WTC11 (cell line): Measurements from ENCODE around the gene TEX44.

Experiments used
- JUN ChIP-seq: sonication (generic); formaldehyde crosslinking; IDR thresholded peaks from 2 replicates; pipeline ENCODE4 v1.8.0; 2023; ENCODE audit warnings: mild to moderate bottlenecking, missing genetic modification reagents
- TF ChIP-seq, protein P1 (sequence below): sonication (generic); formaldehyde crosslinking; IDR thresholded peaks from 2 replicates; pipeline ENCODE4 v1.8.1; 2022; ENCODE audit warnings: mild to moderate bottlenecking, moderate library complexity, missing genetic modification reagents

DNA sequence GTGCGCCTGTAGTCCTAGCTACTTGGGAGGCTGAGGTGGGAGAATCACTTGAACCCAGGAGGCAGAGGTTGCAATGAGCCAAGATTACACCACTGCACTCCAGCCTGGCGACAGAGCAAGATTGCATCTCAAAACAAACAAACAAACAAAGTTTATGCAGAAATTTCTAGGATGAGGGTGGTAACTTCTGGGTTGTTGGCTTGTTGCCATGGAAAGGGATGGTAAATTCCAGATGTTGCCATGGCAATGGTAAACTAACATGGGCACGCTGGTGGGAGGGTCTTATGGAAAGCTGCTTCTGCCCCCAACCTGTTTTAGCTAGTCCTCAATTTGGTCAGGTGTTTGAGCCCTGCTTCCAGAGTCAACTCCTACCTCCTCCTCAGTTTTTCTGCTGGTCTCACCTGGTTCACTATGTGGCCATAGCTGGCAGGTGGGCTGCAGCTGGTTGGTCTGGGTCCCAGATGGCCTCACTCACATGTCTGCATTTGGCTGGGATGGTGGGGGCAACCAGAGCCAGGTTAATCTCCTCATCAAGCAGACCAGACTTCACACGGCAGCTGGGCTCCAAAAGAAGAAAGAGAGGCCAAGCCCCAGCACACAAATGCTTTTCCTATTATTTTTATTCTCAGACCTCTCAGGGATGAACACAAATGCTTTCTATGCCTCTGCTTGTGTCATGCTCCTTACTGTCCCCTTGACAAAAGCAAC is 26.6 kb upstream of the TEX44 start:
- TF ChIP-seq, protein P1, sequence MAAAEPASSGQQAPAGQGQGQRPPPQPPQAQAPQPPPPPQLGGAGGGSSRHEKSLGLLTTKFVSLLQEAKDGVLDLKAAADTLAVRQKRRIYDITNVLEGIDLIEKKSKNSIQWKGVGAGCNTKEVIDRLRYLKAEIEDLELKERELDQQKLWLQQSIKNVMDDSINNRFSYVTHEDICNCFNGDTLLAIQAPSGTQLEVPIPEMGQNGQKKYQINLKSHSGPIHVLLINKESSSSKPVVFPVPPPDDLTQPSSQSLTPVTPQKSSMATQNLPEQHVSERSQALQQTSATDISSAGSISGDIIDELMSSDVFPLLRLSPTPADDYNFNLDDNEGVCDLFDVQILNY: no peak
- TF ChIP-seq JUN (CRISPR knock-in tag): no peak
